Endothelial cell of umbilical vein (primary cell): Measurements from ENCODE around the gene CEP85. TPM values are rescaled to one million over a fixed set of nuclear protein-coding genes. Genes with fewer than 3 reads are reported as not detected.

Source experiments
- BruUV-seq: library from RNA; stranded (reverse); fragments of 400-500 nt; replicated peaks from 2 replicates; lab custom pipeline; 2021; lab: Mats Ljungman, UMichigan
- CTCF ChIA-PET: fragments of 300-600, 350-600 bp; sonication (Branson Sonifier 250); formaldehyde crosslinking; loops from one replicate; lab custom pipeline; 2021; ENCODE audit warnings: antibody characterized with exemption, inconsistent platforms; lab: Charles Lee
- POLR2A ChIA-PET: fragments of 300-600, 350-600 bp; sonication (Branson Sonifier 250); formaldehyde crosslinking; loops from one replicate; lab custom pipeline; 2021; ENCODE audit warnings: antibody characterized with exemption, inconsistent platforms; lab: Charles Lee
- DNase-seq: peaks from one replicate; pipeline ENCODE4 v3.0.0-alpha.2; 2011; ENCODE audit warnings: low read depth, low spot score
- FAIRE-seq: peaks from 2 replicates; lab custom pipeline; 2011; peaks lifted over from hg19 to GRCh38; lab: Jason Lieb, UNC
- H2AFZ ChIP-seq: 2 replicates; pipeline ENCODE4 v1.6.0; 2012; ENCODE audit warnings: low read depth, low read length, control low read depth, inconsistent platforms
- H3K27ac ChIP-seq: 2 replicates; pipeline ENCODE4 v1.5.1; 2011; ENCODE audit warnings: low read depth, mild to moderate bottlenecking, control low read depth, low read length, moderate library complexity; ENCODE audit not compliant: insufficient read depth
- H3K27me3 ChIP-seq, 2 experiments: 2 replicates each; pipeline versions ENCODE4 v1.6.0 to v1.6.1; 2011; ENCODE audit warnings: low read length in 2 of 2, mixed read lengths in 1 of 2; ENCODE audit not compliant: control insufficient read depth in 2 of 2, insufficient read depth in 2 of 2
- H3K36me3 ChIP-seq, 2 experiments: 2 replicates in 1 of 2; 3 replicates in 1 of 2; pipeline ENCODE4 v1.5.1; 2011; ENCODE audit warnings: low read length in 2 of 2, mild to moderate bottlenecking in 1 of 2, moderate library complexity in 1 of 2; ENCODE audit not compliant: control insufficient read depth in 2 of 2, insufficient read depth in 2 of 2; ENCODE audit errors: extremely low read depth in 1 of 2
- H3K4me1 ChIP-seq: 3 replicates; pipeline ENCODE4 v1.5.1; 2011; ENCODE audit warnings: mild to moderate bottlenecking, low read length; ENCODE audit not compliant: control insufficient read depth, insufficient read depth; ENCODE audit errors: extremely low read depth
- H3K4me2 ChIP-seq: 2 replicates; pipeline ENCODE4 v1.6.1; 2011; ENCODE audit warnings: low read length, control low read depth, mixed read lengths; ENCODE audit not compliant: insufficient read depth
- H3K4me3 ChIP-seq, 3 experiments: fragments of 200-600 bp in 1 of 3; sonication (generic), shearing (Covaris generic) in 1 of 3; replicated peaks in 1 of 3; 2 replicates each; pipeline ENCODE4 v1.5.1; 2011 to 2016; ENCODE audit warnings: control low read depth in 3 of 3, low read length in 3 of 3, mild to moderate bottlenecking in 2 of 3, inconsistent platforms in 1 of 3, low read depth in 1 of 3, moderate library complexity in 1 of 3; ENCODE audit not compliant: insufficient read depth in 1 of 3
- H3K79me2 ChIP-seq: 2 replicates; pipeline ENCODE4 v1.6.0; 2012; ENCODE audit warnings: low read length, inconsistent platforms; ENCODE audit not compliant: control insufficient read depth, insufficient read depth
- H3K9ac ChIP-seq: replicated peaks from 2 replicates; pipeline ENCODE3; 2011; ENCODE audit warnings: low read length, control low read depth; ENCODE audit not compliant: insufficient read depth; ENCODE audit errors: extremely low read depth
- H3K9me1 ChIP-seq: replicated peaks from 3 replicates; pipeline ENCODE4 v1.6.0; 2011; ENCODE audit warnings: mild to moderate bottlenecking, low read length; ENCODE audit not compliant: control insufficient read depth, insufficient read depth; ENCODE audit errors: extremely low read depth
- H3K9me3 ChIP-seq: replicated peaks from 2 replicates; pipeline ENCODE4 v1.5.1; 2012; ENCODE audit warnings: low read length, inconsistent platforms; ENCODE audit not compliant: control insufficient read depth, insufficient read depth
- H4K20me1 ChIP-seq: replicated peaks from 2 replicates; pipeline ENCODE3; 2011; ENCODE audit warnings: mild to moderate bottlenecking, low read length; ENCODE audit not compliant: control insufficient read depth, insufficient read depth; ENCODE audit errors: extremely low read depth
- CTCF ChIP-seq, 2 donors: IDR thresholded peaks; 1 replicate in 1 of 2; 2 replicates in 1 of 2; pipeline ENCODE4 v1.5.1; 2011; ENCODE audit warnings: low read length in 2 of 2, mild to moderate bottlenecking in 2 of 2, moderate library complexity in 2 of 2, control low read depth in 1 of 2, inconsistent platforms in 1 of 2, low read depth in 1 of 2; ENCODE audit not compliant: insufficient read depth in 1 of 2; ENCODE audit errors: extremely low read depth in 1 of 2
- EZH2 ChIP-seq: IDR thresholded peaks from 2 replicates; pipeline ENCODE4 v1.6.1; 2012; ENCODE audit warnings: borderline replicate concordance, low read depth, mild to moderate bottlenecking, moderate library complexity, low read length, inconsistent platforms; ENCODE audit not compliant: severe bottlenecking
- FOS ChIP-seq: IDR thresholded peaks from 2 replicates; pipeline ENCODE4 v1.6.1; 2011; ENCODE audit warnings: mild to moderate bottlenecking, low read length, moderate library complexity, borderline replicate concordance; ENCODE audit not compliant: insufficient read depth
- GATA2 ChIP-seq: IDR thresholded peaks from 2 replicates; pipeline ENCODE4 v1.7.0; 2011; ENCODE audit warnings: low read depth, mild to moderate bottlenecking, moderate library complexity, mixed read lengths, low read length; ENCODE audit not compliant: insufficient read length, insufficient read depth
- JUN ChIP-seq: IDR thresholded peaks from 2 replicates; pipeline ENCODE4 v1.6.1; 2011; ENCODE audit warnings: borderline replicate concordance, low read depth; ENCODE audit not compliant: insufficient read length, insufficient read depth
- MAX ChIP-seq: IDR thresholded peaks from 2 replicates; pipeline ENCODE4 v1.6.1; 2011; ENCODE audit not compliant: insufficient read depth, insufficient read length
- MYC ChIP-seq: IDR thresholded peaks from one replicate; pipeline ENCODE4 v1.6.1; 2011; ENCODE audit warnings: mild to moderate bottlenecking, low read depth, low read length
- POLR2A ChIP-seq: IDR thresholded peaks from 2 replicates; pipeline ENCODE4 v1.6.1; 2012; ENCODE audit warnings: low read depth, mild to moderate bottlenecking, control low read depth, low read length
- POLR2AphosphoS5 ChIP-seq: IDR thresholded peaks from 2 replicates; pipeline ENCODE4 v1.6.1; 2012; ENCODE audit warnings: low read depth, mild to moderate bottlenecking, control low read depth, low read length, moderate library complexity; ENCODE audit not compliant: insufficient read depth
- dilution Hi-C: fragments of 300-500 bp; cut with MboI; formaldehyde crosslinking; loops from one replicate; pipeline ENCODE4 v1.15.0; 2019; ENCODE audit warnings: low sequenced_read_pairs; ENCODE audit not compliant: extremely low pct_ligation_motif_present
- intact Hi-C: fragments of 100-400 bp; cut with micrococcal nuclease; formaldehyde crosslinking; loops from one replicate; pipeline ENCODE4 v1.10.0; 2022
- polyA plus RNA-seq, 4 experiments: library from polyadenylated mRNA; depleted of rRNA in 3 of 4; stranded (reverse) in 3 of 4; unstranded in 1 of 4; fragments of >200 nt; gene quantifications; 2 replicates each; pipeline versions ENCODE4 v1.2.1 to v1.2.3, GENCODE V29; 2011 to 2012; ENCODE audit warnings: missing spikeins in 1 of 4
- total RNA-seq: library from RNA; stranded (reverse); gene quantifications from 2 replicates; pipeline ENCODE4 v1.2.3, GENCODE V29; 2021

Gene CEP85
- total and polyA plus RNA-seq, 2 donors (not counting 3 experiments of a cell fraction or from before 2014, with no cell fraction given), result 15.2 to 17.8 TPM

- no peak overlapping the region for H3K4me3 ChIP-seq
- no peaks in the 10 kb centered on the region for H3K36me3 ChIP-seq
- intact Hi-C loops, result no loop called here
- dilution Hi-C loops, result no loop called here
- no peaks in the 10 kb centered on the region for H3K9me3 ChIP-seq
- H3K79me2 ChIP-seq, result no peaks in the 10 kb centered on the region
- no peaks in the 10 kb centered on the region for H3K9me1 ChIP-seq
- TF ChIP-seq JUN, result no peak
- no peak overlapping the region for H2AFZ ChIP-seq
- ChIA-PET CTCF (interaction anchor here (1.1 kb wide), 1 partner anchor 30 kb away, joined by 3 read pairs; no protein-coding TSS in a partner anchor), POLR2A (no interaction called here)
- FAIRE-seq (no peak), DNase-seq (no peak)
- no peak overlapping the region for H3K4me2 ChIP-seq
- H3K4me1 ChIP-seq, result no peaks in the 10 kb centered on the region
- no TSS peak for BruUV-seq
- no peak overlapping the region for H3K27ac ChIP-seq
- H3K27me3 ChIP-seq, result peaks cover 0 to 7% of the 10 kb centered on the region in 2 experiments
- no peaks in the 10 kb centered on the region for H4K20me1 ChIP-seq
- H3K9ac ChIP-seq, result no peak overlapping the region
These were observed 33.6 kb upstream of the CEP85 start for GRCh38 chr1:26200413-26200812.

DNA sequence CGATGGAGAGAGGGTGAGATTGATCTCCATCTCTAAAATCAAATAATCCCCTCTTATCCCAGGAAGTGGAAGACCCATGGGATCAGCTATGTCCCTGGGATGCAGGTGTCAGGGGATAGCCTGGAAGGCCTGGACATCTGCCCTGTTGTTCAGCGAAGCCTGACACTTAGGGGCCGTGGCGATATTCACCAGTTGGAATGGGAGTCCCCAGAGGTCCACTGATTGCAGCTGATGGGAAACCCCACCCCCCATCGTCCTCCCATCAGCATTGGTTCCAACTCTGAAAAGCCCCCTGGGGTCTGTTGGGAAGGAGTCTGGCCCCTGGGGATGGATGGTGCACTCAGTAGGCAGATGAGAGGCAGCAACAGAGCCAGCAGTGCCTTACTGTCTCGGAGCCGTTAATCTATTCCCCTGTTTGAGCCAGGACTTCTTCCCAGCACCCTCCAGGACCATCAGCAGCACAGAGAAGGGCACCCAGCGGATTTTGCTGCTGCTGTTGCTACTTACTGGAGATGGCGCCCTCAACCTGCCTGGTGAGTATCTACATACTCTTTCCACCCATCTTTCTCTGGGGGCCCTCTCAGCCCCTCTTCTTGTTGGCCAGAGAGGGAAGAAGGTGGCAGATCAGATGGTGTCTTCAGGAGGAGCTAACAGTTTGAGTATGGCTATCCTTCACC, 30.2 kb upstream of the CEP85 start:
- CTCF ChIA-PET, result interaction anchor here (1.4 to 1.7 kb wide), 2 partner anchors 30 to 118 kb away, joined by 3 to 6 read pairs; no protein-coding TSS in a partner anchor
- Histone ChIP-seq H4K20me1 (no peaks in the 10 kb centered on the region), H3K36me3 (no peaks in the 10 kb centered on the region), H3K4me1 (no peaks in the 10 kb centered on the region), H3K27me3 (peaks cover 0 to 9% of the 10 kb centered on the region in 2 experiments), H2AFZ (no peak overlapping the region), H3K9me3 (no peaks in the 10 kb centered on the region), H3K27ac (no peak overlapping the region), H3K9me1 (no peaks in the 10 kb centered on the region), H3K9ac (no peak overlapping the region), H3K79me2 (no peaks in the 10 kb centered on the region), H3K4me2 (no peak overlapping the region), H3K4me3 (no peak overlapping the region)
- POLR2A ChIA-PET, result no interaction called here
- FAIRE-seq, result no peak
- intact Hi-C loops, result no loop called here
- TF ChIP-seq GATA2, result no peak
- no peak for TF ChIP-seq JUN
- TF ChIP-seq POLR2A, result no peak
- TF ChIP-seq EZH2, result no peak
- no peak for TF ChIP-seq CTCF (IDR thresholded peaks at IDR 0.05; ENCODE audit: extremely low read depth in 1 of 2, insufficient read depth in 1 of 2, low read depth in 1 of 2, low read length in 2 of 2)
- TF ChIP-seq MYC, result no peak
- TF ChIP-seq MAX, result no peak
- TF ChIP-seq POLR2AphosphoS5, result no peak
- no peak for TF ChIP-seq FOS
- dilution Hi-C loops, result no loop called here
- DNase-seq, result no peak
- no TSS peak for BruUV-seq
